ENCODE data around the gene MFSD1.

Gene MFSD1

DNA sequence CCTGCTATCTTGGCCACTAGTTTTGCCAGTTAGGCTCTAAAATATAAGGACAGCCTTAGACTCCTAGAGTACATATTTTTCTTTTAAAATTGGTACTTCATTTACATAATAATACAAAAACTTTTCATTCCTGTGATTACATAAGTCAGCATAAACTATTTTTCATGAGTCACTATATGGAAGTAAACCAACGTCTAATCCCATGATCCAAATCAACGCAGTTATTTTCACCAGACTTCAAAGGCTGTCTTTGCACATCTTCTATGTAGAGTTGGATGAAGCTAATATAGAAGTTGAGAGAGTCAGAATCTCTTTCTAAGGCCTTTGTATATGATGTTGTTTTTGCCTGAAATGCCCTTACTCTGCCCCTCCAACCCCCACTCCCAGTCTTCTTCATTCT is 7.6 kb upstream of the MFSD1 start:
- H3K27me3 ChIP-seq (ENCODE audit: control insufficient read depth, insufficient read depth, low read length) = peaks cover 19% of the 10 kb centered on the region
- no peak overlapping the region for H3K27ac ChIP-seq (ENCODE audit: low read depth, low read length)
- no peak overlapping the region for H3K4me3 ChIP-seq (ENCODE audit: low read depth, low read length)
- no peaks in the 10 kb centered on the region for H3K36me3 ChIP-seq (ENCODE audit: control insufficient read depth, insufficient read depth, low read length)
- H3K9ac ChIP-seq (ENCODE audit: low read length) = no peak overlapping the region
- no peaks in the 10 kb centered on the region for H3K4me1 ChIP-seq (ENCODE audit: control insufficient read depth, insufficient read depth, low read length)
- H3K9me3 ChIP-seq (ENCODE audit: control insufficient read depth, insufficient read depth, low read depth, low read length) = no peaks in the 10 kb centered on the region

- no peaks in the 10 kb centered on the region for H3K4me1 ChIP-seq (ENCODE audit: control insufficient read depth, insufficient read depth, low read length)
- no peak overlapping the region for H3K9ac ChIP-seq (ENCODE audit: low read length)
- H3K27me3 ChIP-seq (ENCODE audit: control insufficient read depth, insufficient read depth, low read length) = peaks cover 22% of the 10 kb centered on the region
- no peak overlapping the region for H3K4me3 ChIP-seq (ENCODE audit: low read depth, low read length)
- H3K27ac ChIP-seq (ENCODE audit: low read depth, low read length) = no peak overlapping the region
- H3K36me3 ChIP-seq (ENCODE audit: control insufficient read depth, insufficient read depth, low read length) = no peaks in the 10 kb centered on the region
- H3K9me3 ChIP-seq (ENCODE audit: control insufficient read depth, insufficient read depth, low read depth, low read length) = no peaks in the 10 kb centered on the region
Measured at GRCh38 chr3:158794936-158795518, 6.8 kb upstream of the MFSD1 start.

DNA sequence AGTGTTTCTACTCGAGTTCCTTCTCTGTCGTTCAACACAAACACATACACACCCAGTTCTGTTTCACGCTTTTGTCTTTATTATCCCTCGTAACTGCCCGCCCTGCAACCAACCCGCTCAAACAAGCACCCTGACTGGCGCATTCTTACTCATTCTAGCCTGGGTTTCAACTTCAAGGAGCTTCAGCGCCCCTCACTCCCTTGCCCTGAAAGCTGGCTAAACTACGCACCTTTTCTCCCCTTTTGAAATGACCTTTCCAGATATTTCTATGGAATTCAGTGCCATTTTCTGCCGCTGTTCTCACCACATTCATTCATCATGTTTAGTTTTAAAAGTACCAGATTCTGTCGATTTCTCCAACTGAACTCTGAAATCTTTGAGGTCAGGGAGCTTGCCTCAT is 653 bp upstream of the MFSD1 start:
- no peak overlapping the region for H3K27ac ChIP-seq (ENCODE audit: low read depth, low read length)
- H3K9ac ChIP-seq (ENCODE audit: low read length) = no peak overlapping the region
- no peaks in the 10 kb centered on the region for H3K36me3 ChIP-seq (ENCODE audit: control insufficient read depth, insufficient read depth, low read length)
- peaks cover 39% of the 10 kb centered on the region for H3K27me3 ChIP-seq (ENCODE audit: control insufficient read depth, insufficient read depth, low read length)
- 0 out of 2 replicates have a peak, but pooled peaks cover 5% of the 10 kb centered on the region for H3K4me1 ChIP-seq (ENCODE audit: control insufficient read depth, insufficient read depth, low read length)
- no peaks in the 10 kb centered on the region for H3K9me3 ChIP-seq (ENCODE audit: control insufficient read depth, insufficient read depth, low read depth, low read length)
- H3K4me3 ChIP-seq (ENCODE audit: low read depth, low read length) = peak overlapping the region; percentile 93

DNA sequence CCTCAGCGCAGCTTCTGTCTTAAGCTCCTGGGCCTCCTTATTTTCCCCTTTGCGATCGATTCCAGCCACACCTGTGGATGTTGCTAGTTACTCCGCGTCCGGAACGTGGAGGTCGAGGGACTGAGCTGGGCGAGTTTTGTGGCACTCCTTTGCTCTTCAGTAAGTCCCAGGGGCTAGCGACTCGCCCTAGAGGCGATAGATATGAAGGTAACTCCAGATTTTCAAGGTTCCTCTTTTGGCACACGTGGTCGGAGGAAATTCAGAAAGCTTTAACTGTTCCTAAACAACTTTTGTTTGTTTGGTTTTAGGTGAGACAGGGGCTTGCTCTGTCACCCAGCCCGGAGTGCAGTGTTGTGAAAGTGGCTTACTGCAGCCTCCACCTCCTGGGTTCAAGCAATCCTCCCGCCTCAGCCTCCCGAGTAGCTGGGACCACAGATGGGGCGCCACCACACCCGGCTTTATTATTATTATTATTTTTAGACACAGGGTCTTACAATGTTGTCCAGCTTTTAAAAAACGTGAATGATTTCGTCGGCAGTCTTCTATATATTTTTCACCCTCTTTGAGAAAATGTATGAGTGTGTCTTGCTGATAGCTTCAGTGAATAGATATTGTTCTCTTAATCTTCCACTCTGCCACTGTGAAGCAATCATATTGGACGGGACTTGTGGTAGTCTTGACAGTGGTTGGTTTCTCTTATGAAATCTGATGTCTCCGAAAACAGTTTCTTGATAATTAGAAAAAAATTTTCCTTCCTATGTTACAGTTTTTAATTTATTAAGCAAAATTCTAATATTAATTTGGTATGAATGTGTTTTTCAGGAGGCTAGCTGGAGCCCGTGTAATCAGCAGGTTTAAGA is 785 bp downstream of the MFSD1 start:
- Histone ChIP-seq H3K9me3 (ENCODE audit: control insufficient read depth, insufficient read depth, low read depth, low read length) (no peaks in the 10 kb centered on the region), H3K27ac (ENCODE audit: low read depth, low read length) (no peak overlapping the region), H3K4me1 (ENCODE audit: control insufficient read depth, insufficient read depth, low read length) (0 out of 2 replicates have a peak, but pooled peaks cover 5% of the 10 kb centered on the region)

DNA sequence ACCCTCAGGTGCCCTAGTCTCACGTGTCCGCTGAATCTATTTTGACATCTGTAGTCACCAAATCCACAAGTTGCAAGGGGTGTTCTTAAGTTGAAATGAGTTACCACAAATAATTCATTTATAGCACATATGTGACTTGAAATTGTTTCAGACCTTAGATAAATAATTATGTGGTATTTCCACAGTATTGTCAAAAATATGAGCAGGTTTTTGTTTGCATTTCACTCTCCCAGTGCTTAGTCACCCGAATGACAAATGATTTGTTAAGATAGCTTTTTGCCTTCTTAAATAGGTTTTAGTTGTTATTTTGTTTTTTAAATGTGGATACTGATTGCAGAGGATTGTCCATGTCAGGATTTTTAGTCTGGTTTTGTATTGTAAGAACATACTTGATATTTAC is 2.6 kb downstream of the MFSD1 start:
- Histone ChIP-seq H3K36me3 (ENCODE audit: control insufficient read depth, insufficient read depth, low read length) (no peaks in the 10 kb centered on the region), H3K9ac (ENCODE audit: low read length) (no peak overlapping the region), H3K4me3 (ENCODE audit: low read depth, low read length) (no peak overlapping the region), H3K9me3 (ENCODE audit: control insufficient read depth, insufficient read depth, low read depth, low read length) (no peaks in the 10 kb centered on the region), H3K4me1 (ENCODE audit: control insufficient read depth, insufficient read depth, low read length) (0 out of 2 replicates have a peak, but pooled peaks cover 5% of the 10 kb centered on the region), H3K27ac (ENCODE audit: low read depth, low read length) (no peak overlapping the region), H3K27me3 (ENCODE audit: control insufficient read depth, insufficient read depth, low read length) (peaks cover 18% of the 10 kb centered on the region)

More for the DNA sequence above, 785 bp downstream of the MFSD1 start:
- Histone ChIP-seq H3K9ac (ENCODE audit: low read length) (peak overlapping the region; percentile 67), H3K4me3 (ENCODE audit: low read depth, low read length) (peak overlapping the region; percentile 93), H3K27me3 (ENCODE audit: control insufficient read depth, insufficient read depth, low read length) (peaks cover 36% of the 10 kb centered on the region), H3K36me3 (ENCODE audit: control insufficient read depth, insufficient read depth, low read length) (no peaks in the 10 kb centered on the region)

- no peaks in the 10 kb centered on the region; the same call in 1 of the 2 replicates for H3K36me3 ChIP-seq (ENCODE audit: control insufficient read depth, insufficient read depth, low read length)
- no peaks in the 10 kb centered on the region for H3K9me3 ChIP-seq (ENCODE audit: control insufficient read depth, insufficient read depth, low read depth, low read length)
- H3K27me3 ChIP-seq (ENCODE audit: control insufficient read depth, insufficient read depth, low read length) = no peaks in the 10 kb centered on the region
- H3K9ac ChIP-seq (ENCODE audit: low read length) = no peak overlapping the region
- no peaks in the 10 kb centered on the region for H3K4me1 ChIP-seq (ENCODE audit: control insufficient read depth, insufficient read depth, low read length)
- H3K27ac ChIP-seq (ENCODE audit: low read depth, low read length) = no peak overlapping the region
- H3K4me3 ChIP-seq (ENCODE audit: low read depth, low read length) = no peak overlapping the region
Measured at GRCh38 chr3:158808697-158809096, 6.8 kb downstream of the MFSD1 start.

GRCh38 chr3:158809642-158810041 is 7.8 kb downstream of the MFSD1 start:
- Histone ChIP-seq H3K9ac (ENCODE audit: low read length) (no peak overlapping the region), H3K27ac (ENCODE audit: low read depth, low read length) (no peak overlapping the region), H3K4me1 (ENCODE audit: control insufficient read depth, insufficient read depth, low read length) (no peaks in the 10 kb centered on the region), H3K9me3 (ENCODE audit: control insufficient read depth, insufficient read depth, low read depth, low read length) (no peaks in the 10 kb centered on the region), H3K4me3 (ENCODE audit: low read depth, low read length) (no peak overlapping the region), H3K36me3 (ENCODE audit: control insufficient read depth, insufficient read depth, low read length) (no peaks in the 10 kb centered on the region; the same call in 1 of the 2 replicates), H3K27me3 (ENCODE audit: control insufficient read depth, insufficient read depth, low read length) (no peaks in the 10 kb centered on the region)

DNA sequence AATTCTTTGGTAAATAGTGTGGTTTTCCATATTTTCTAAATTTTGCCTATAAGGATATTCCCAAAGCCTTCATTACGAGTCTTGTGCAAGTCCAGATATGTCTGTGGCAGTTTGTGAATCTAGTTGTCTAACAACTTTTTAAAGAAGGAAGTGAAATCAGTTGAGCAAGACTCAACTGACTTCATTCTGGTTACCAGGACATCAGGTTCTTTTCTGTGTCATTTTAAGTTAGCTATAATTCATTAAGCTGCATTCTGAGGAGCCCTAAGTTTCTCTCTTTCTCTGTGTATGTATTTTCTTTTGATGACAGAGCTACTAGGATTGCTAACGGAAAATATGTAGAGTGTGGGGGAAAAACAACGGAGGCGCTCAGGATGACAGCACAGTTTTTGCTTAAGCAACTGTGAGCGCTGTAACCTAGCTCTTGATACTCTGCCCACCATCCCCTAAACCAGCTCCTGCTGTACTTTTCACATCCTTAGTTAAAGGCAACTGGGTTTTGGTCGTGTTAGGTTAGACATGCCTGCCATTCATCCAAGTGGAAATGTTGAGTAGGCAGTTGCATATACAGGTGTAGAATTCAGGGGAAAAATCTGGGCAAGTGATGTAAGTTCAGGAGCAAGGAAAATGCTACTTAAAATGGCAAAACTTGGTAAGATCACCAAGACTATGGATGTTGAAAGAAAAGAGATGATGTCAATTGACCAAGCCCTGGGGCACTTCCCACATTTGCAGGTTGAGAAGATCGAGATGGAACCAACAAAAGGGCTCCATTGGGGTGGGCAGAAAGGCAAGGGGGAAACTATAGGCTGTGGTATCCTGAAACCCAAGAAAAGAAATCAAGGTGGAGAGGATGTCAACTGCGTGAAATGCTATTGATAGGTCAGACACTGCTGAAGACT is 9.2 kb downstream of the MFSD1 start:
- no peaks in the 10 kb centered on the region for H3K9me3 ChIP-seq (ENCODE audit: control insufficient read depth, insufficient read depth, low read depth, low read length)
- no peaks in the 10 kb centered on the region; the same call in 1 of the 2 replicates for H3K36me3 ChIP-seq (ENCODE audit: control insufficient read depth, insufficient read depth, low read length)
- no peak overlapping the region for H3K27ac ChIP-seq (ENCODE audit: low read depth, low read length)
- no peaks in the 10 kb centered on the region for H3K27me3 ChIP-seq (ENCODE audit: control insufficient read depth, insufficient read depth, low read length)
- H3K9ac ChIP-seq (ENCODE audit: low read length) = no peak overlapping the region
- H3K4me3 ChIP-seq (ENCODE audit: low read depth, low read length) = no peak overlapping the region
- no peaks in the 10 kb centered on the region for H3K4me1 ChIP-seq (ENCODE audit: control insufficient read depth, insufficient read depth, low read length)

GRCh38 chr3:158819282-158819681 is 17.4 kb downstream of the MFSD1 start:
- Histone ChIP-seq H3K27ac (ENCODE audit: low read depth, low read length) (no peak overlapping the region), H3K27me3 (ENCODE audit: control insufficient read depth, insufficient read depth, low read length) (no peaks in the 10 kb centered on the region), H3K9me3 (ENCODE audit: control insufficient read depth, insufficient read depth, low read depth, low read length) (no peaks in the 10 kb centered on the region), H3K36me3 (ENCODE audit: control insufficient read depth, insufficient read depth, low read length) (peaks cover 4% of the 10 kb centered on the region; the same call in 1 of the 2 replicates), H3K4me1 (ENCODE audit: control insufficient read depth, insufficient read depth, low read length) (no peaks in the 10 kb centered on the region), H3K9ac (ENCODE audit: low read length) (no peak overlapping the region), H3K4me3 (ENCODE audit: low read depth, low read length) (no peak overlapping the region)

DNA sequence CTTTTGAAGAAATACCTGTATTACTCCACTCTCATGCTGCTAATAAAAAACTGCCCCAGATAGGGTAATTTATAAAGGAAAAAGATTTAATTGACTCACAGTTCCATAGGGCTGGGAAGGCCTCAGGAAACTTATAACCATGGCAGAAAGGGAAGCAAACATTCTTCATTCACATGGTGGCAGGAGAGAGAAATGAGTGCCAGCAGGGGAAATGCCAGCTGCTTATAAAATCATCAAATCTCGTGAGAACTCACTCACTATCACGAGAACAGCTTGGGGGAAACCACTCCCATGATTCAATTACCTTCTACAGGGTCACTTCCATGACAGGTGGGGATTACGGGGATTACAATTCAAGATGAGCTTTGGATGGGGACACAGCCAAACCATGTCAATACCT is 18.7 kb downstream of the MFSD1 start:
- no peak overlapping the region for H3K4me3 ChIP-seq (ENCODE audit: low read depth, low read length)
- H3K4me1 ChIP-seq (ENCODE audit: control insufficient read depth, insufficient read depth, low read length) = no peaks in the 10 kb centered on the region
- H3K9me3 ChIP-seq (ENCODE audit: control insufficient read depth, insufficient read depth, low read depth, low read length) = no peaks in the 10 kb centered on the region
- no peaks in the 10 kb centered on the region for H3K27me3 ChIP-seq (ENCODE audit: control insufficient read depth, insufficient read depth, low read length)
- peaks cover 4% of the 10 kb centered on the region; the same call in 1 of the 2 replicates for H3K36me3 ChIP-seq (ENCODE audit: control insufficient read depth, insufficient read depth, low read length)
- no peak overlapping the region for H3K9ac ChIP-seq (ENCODE audit: low read length)
- H3K27ac ChIP-seq (ENCODE audit: low read depth, low read length) = no peak overlapping the region
